Skin of body (tissue), 2 donors: ENCODE results near the gene HS3ST4. TPM values are rescaled to one million over a fixed set of nuclear protein-coding genes. Genes with fewer than 3 reads are reported as not detected.
A peak's percentile ranks its signal among the peaks of the same experiment; 100 is the strongest.

Source experiments
- DNase-seq: peaks from one replicate; lab custom pipeline; 2025; lab: John Stamatoyannopoulos, UW
- total RNA-seq: library from RNA; depleted of rRNA; stranded (reverse); fragments of >200 nt; gene quantifications from one replicate; pipeline ENCODE4 v1.2.3, GENCODE V29; 2014

The HS3ST4 gene
- total RNA-seq, 1 donor from 2014 or later: 0.10 TPM

DNA sequence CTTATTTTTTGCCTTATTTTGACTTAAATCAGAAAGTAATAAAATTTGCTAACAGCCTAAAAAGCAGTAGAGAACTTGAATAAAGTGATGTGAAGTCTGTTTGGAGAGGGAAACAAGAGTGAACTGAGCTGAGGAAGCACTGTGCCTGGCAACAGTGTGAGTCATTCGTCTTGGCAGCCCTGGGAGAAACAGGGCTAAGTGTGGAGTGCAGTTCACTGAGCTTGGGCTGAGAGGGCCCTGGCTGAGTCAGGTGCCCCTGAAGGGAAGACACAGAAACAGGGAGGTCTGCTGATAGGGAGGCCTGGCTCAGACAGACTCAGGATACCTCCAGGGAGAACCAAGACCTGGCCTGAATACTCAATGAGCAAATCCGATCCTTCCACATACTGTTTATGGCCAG is 132.1 kb downstream of the HS3ST4 start:
- no peak for DNase-seq

DNA sequence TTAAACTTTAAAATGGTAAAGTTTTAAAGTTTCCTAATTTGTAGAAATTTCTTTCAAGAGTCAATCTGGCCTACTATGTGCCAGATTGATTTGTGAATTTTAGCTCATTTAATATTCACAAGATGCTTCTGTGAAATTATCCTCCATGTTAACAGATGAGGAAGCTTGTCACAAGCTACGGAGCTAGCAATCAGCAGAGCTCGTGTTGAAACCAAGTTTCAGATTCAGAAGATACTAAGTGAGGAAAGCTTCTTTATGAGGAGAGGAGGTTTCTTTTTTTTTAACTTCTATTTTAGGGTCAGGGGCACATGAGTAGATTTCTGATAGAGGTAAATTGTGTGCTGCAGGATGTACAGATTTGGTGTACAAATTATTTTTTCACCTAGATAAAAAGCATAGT is 135.9 kb downstream of the HS3ST4 start:
- no peak for DNase-seq

DNA sequence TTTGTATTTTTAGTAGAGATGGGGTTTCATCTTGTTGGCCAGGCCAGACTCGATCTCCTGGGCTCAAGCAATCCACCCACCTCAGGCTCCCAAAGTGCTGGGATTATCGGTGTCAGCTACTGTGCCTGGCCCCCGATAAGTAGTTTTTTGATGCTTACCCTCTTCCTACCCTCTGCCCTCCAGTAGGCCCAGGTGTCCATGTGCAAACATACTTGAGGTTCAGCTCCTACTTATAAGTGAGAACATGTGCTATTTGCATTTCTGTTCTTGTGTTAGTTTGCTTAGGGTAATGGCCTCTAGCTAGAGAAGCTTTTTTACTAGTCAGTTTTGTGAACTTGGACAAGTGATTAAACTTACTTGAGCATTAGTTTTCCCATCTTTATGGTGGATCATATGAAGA is 136.8 kb downstream of the HS3ST4 start:
- DNase-seq: no peak

DNA sequence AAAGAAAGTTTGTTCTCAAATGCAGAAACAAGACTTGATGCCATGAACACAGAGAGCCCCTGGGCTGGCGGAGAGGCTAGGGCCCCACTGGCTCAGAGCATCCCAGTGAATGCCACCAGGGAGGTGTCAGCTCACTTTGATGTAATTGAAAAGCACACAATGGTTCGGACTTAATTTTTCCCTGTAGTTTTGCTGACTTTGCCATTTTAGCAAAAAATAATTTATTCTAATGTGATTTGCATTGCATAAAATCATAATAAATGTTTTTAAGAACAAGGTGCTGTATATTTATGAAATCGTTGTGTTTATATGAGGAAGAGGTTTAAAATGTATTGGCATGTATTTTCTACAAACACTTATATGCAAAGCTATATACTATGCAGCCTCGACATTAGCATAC is 140.5 kb downstream of the HS3ST4 start:
- no peak for DNase-seq

DNA sequence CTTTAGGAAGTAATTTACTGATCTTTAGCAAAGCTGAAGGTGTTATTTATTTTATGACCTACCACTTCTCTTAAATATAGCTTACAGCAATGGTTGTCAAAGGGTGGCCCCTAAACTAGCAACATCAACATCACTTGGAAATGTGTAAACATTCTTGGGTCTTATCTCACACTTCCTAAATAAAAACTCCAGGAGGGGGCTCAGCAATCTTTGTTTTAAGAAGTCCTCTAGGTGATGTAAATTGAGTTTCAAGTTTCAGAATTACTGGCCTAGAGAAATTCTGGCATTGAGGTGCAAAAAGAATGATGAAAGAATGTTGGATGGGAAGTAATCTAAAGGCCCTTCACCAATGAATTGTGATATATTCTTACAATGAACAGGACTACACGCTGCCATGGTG is 142.3 kb downstream of the HS3ST4 start:
- no peak for DNase-seq

DNA sequence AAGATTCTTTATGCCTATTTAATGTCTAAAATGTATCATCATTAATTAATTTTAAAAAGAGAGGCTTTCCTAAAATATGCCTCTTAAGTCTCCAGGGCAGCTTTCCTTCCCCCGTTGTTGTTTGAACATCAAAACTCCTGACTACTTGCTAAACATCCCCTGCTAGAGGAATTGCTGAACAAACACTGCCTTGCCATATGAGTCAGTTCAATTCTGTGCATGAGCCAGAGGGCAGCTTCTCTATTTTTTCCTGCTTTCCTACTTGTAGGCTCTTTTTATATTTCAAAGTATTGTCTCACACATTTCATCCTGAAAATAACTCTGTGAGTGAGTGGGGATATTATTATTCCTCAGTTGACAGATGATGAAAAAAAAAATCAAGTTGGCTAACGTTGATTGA is 143.4 kb downstream of the HS3ST4 start:
- DNase-seq: no peak

DNA sequence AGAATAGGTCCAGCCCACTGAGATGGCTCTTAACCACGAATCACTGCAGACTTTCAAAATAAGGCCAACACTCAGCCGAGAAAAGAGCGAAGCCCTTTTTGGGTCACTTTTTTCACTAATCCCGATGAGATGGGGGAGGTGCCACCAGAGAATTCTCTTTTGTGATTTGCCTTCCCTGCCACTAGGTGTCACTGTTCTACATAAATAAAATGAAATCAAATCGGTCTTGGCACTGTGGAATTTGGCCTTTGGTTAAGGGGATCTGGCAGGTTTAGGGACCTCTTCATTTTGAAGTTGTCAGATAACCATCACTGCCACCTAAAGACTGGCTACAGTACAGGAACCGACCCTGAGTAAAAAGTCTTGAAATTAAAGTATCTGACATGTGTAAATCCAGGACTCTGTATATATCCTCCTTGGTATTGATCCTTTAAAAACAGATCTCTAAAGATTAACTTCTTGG is 147.0 kb downstream of the HS3ST4 start:
- peak; percentile 37 for DNase-seq

DNA sequence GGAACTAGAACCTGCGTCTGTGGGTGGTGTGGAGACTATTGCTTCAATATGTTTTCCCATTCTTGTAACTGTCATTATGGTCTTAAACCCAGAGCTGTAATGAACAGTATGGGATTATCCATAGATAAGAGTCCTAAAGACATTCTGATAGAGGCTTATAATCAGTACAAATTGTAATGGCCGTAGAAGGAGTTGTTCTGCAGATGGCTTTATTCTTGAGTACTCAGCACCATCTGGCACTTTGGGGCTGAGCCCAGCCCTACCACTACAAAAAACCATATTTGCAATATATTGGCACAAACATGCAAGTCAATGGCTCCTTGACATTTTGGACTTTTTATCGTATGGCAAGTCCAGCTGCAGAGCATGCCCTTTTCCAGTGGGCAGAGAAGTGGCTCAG is 150.0 kb downstream of the HS3ST4 start:
- DNase-seq: no peak

DNA sequence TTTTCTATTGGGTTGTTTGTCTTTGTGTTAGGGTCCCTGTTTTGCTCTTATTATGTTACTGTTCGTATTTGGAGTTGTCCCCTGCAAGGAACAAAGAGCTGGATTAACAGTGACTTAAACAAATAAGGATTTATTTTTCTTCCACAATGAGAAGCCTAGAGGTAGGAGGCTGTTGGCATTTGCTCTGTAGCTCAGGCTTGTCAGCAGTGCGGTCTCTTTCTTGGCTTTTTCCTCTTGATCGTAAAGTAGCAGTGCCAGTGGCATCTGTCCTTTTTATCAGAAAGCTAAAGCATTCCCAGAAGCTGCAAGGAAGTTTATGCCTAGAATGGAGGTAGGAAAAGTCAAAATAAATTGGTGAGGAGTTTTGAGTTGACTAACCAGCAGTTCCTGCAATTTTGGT is 154.1 kb downstream of the HS3ST4 start:
- DNase-seq: no peak

DNA sequence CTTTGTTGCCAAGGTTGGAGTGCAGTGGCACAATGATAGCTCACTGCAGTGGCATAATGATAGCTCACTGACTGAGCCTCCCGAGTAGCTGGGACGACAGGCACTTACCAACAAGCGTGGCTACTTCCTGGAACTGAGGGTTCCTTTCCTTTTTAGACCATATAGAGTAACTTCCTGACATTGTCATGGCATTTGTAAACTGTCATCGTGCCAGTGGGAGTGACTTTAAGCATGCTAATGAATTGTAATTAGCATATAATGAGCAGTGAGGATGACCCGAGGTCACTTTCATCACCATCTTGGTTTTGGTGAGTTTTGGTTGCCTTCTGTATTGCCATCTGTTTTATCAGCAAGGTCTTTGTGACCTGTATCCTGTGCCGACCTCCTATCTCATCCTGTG is 162.4 kb downstream of the HS3ST4 start:
- DNase-seq: no peak

DNA sequence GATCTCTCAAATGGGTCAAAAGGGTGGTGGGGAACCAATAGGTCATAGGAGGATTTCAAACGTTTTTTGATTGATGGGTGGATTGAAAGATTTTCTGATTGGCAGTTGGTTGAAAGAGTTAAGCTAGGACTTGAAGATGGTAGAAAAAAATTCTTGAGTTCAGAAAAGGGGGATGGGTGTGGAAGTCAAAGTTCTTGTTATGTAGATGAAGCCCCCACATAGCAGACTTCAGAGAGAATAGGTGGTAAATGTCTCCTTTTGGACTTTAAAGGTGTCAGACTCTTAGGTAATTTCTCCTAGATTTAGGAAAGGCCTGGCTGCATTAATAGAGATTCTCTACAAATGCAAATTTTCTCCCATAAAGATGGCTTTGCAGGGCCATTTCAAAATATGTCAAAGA is 163.3 kb downstream of the HS3ST4 start:
- no peak for DNase-seq

DNA sequence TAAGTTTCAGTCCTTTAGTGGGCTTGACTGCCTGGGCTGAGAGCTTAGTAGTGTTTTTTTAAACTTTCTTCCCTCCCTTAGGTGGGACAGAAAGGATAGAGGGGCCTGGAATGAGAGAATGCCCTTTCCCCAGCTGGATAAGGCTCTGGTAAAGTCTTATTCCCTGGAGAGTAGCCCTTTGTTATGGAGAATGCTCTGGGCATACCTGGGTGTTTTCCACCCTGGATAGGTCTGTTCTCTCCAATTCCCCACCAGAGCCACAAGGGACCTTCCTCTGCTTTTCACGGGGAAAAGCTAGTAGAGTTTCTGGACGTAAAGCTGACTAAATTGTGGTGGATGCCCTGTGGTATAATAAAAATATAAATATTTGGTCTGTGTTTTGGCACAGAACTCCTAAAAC is 164.1 kb downstream of the HS3ST4 start:
- no peak for DNase-seq

DNA sequence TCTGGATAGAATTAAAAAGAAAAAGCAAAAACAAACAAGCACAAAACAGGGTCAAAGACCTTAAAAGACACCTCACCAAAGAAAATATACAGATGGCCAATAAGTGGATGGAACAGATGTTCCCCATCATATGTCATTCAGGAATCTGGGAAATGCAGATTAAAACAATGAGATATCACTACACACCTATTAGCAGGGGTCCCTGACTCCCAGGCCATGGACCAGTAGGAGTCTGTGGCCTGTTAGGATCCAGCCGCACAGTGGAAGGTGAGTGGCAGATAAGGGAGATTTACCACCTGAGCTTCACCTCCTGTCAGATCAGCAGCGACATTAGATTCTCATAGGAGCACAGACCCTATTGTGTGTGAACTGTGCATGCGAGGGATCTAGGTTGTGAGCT is 167.9 kb downstream of the HS3ST4 start:
- no peak for DNase-seq

DNA sequence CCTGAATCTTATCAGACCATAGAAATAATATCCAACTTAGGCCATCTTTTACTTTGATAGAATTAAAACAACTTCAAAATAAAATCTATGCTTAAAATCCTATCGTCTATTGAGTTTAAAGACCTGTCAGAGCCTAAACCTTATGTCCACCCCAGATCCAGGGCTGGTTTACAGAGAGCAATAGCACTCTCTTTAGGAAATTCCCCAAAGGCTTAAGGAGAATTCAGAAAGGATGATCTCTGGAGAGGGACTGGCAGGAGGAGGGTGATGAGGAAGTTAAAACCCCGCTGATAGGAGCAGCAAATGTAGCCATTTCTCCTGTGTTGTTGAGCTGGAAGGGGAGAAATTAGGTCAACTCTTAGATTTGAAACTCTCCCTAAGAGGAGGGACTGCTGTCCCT is 175.3 kb downstream of the HS3ST4 start:
- DNase-seq: no peak

DNA sequence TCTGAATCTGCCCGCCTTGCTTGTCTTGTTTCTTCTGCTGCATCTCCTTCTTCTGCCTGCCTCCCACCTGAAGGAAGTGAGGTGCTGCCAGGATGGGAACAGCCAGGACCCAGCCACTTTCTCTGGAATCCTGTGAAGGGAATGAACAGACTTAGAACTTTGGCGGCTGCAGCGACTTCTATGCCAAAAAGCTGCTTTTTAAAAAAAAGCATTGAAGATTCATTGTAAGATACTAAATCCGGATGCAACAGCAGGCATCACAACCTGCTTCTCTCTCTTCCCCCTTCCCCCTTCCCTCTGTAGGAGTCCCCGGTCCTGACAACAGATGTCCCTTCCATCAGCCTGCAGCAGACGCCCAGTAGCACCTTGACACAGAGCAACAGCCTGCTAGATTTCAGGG is 176.3 kb downstream of the HS3ST4 start:
- DNase-seq: no peak

DNA sequence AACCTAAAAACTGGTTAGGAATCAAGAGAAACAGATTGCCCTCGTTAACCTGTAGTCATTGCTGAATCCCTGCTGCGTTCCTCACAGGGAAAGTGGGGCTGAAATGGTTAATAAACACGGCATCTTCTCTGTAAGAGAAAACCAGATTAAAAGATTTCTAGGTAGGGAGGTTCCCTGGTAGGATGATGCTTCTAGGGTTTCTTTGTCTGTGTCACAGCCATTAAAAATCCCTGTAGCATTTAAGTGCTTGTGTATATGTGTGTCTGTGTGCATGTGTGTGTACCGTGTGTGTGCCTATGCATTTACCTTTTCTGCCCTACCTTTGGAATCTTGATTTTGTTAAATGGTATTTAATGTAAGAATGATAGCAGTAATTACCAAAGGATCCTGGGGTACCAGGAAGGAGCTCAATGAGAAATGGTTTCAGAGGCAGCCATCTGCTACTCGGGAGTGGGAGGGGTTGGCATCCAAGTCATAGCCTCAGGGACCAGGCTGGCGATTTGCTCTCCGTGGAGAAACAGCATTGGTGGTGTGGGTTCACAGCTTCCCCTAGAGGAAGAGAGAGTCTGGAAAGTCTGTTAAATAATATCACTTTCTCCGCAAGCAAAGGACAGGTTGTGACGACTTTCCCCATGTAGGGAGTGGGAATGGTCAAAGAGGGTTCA is 177.1 kb downstream of the HS3ST4 start:
- no peak for DNase-seq

DNA sequence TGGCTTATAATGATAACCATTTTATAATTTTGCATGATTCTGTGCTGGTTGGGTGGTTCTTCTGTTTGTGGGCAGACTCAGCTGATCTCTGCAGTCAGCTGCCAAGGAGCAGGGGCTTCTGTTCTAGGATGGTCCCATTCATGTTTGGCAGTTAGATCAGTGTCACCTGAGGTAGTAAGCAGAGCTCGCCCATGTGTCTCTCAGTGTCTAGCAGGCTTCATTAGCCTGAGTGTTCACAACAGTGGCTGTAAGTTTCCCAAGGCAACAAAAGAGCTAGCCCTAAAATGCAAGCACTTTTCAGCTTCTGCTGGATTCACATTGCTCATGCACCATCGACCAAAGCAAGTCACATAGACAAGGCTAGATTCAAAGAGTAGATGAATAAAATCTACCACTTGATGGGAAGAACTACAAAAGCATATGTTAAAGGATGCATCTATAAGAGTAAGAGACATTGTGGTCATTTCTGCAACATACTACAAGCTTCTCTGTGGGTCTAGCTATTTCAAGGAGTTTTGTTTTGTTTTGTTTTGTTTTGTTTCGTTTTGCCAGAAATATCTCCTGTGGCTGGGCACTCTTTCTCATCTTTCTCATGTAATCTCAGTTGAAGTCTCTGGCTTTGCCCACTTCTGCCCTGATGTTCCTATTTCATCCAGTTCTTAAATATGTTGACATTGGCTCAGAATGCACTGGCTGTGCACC is 180.8 kb downstream of the HS3ST4 start:
- DNase-seq: no peak

DNA sequence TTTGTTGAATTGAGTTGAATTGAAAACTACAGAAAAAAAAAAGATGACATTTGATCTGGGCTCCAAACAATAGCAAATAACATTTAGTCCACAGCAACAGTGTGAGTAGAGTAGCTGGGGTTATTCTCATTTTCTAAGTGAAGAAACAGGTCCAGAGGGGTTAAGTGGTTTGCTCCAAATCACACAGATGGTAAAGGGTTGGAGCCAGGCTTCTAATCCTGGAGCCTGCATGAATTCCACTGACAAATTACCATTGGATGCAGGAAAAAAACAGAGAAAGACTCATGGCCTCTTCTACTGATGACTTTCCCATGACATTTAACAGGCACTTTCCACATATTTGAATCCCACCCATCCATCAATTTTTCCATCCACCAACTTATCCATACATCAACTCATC is 182.4 kb downstream of the HS3ST4 start:
- DNase-seq: no peak

DNA sequence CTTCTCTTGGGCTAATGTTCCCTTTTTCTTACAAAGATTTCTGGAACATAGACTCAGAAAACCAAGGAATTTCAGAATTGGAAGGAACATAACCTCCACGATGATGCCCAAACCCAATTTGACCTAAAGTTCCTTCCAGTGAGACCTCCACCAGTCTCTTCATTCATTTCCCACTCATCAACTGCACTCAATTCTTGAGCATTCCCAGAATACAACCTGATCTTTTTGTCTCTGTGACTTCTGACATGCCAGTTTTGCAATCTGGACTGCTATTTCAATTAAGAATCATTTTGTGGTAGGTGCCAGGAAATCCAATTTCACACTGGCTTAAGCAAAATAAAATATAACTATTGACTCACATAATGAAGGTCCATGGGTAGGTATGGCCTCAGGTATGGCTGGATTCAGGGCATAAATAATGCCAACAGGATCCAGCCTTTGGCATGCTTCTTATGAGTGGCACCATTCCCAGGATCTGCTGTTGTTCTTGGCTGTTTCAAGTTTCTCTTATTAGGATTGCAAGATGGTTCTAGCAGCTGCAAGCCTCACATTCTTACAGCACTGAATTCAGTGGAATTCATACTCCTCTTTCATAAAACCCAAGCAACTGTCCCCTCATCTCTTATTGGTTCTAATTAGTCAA is 184.3 kb downstream of the HS3ST4 start:
- no peak for DNase-seq

DNA sequence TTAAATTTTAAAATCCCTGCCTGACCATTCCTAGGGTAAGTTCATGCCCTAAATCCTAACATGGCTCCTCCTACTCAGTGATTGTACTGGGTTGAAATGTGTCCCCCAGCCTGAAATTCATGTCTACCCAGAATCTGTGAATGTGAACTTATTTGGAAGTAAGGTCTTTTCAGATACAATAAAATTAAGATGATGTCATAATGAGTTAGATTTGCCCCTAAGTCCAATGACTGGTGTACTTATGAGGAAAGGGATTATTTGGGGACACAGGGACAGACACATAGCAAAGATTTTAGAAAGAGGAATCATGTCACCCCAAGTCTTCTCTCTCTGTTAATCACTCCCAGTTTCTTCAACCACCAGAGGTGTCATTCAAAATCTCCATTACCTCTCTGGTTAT is 185.3 kb downstream of the HS3ST4 start:
- no peak for DNase-seq

DNA sequence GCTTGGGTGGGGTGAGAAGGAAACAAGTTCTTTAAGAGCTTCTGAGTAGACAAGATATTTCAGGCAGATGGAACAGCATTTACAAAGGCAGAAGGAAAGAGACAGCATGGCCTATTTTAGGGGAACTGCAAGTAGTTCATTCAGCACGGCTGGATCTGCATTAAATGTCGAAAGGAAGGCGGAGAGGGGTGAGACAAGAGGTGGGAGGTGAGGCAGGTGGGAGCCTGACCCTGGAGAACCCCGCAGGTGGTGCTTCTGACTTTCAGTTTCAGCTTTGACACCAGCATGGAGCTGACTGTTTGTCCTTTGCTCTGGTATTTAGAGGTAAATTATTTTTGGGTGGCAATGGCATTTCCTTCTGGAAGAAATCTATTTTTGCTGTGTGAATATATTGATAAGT is 194.8 kb downstream of the HS3ST4 start:
- DNase-seq: no peak

DNA sequence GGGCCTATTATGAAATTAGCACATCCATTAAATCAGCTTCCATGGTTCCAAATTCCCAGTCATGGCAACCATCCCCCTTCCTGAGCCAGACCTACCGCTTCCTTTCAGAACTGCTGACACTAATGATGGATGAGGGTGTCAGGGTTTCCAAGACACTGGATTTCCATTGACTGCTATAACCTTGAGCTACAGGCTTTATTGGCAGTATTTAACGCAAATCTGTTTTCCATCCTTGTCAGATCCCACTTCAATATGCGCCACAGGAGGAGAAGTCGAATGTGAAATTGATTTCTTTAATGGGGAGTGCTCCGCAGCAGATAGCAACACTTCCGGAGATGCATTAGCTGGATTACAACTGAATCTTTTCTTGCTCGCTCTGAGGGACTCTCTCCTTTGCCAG is 197.1 kb downstream of the HS3ST4 start:
- peak; percentile 77 for DNase-seq

DNA sequence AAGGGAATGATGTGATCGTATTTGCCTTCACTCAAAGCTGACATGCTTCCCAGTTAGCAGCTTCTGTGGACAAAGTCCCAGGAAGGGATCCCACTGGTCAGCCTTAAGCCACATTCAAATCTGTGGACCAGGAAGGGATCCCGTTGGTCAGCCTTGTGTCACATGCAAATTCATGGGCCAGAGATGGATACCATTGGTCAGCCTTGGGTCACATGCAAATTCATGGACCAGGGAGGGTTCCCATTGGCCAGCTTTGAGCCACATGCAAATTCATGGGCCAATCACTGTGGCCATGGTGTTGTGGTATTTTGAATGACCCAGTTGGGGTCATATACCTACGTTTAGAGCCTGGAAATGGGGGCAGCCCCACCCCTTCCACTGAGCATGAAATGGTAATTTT is 201.6 kb downstream of the HS3ST4 start:
- DNase-seq: no peak
